Endothelial cell of umbilical vein (primary cell): Measurements from ENCODE around the gene SLC39A9. TPM values are rescaled to one million over a fixed set of nuclear protein-coding genes. Genes with fewer than 3 reads are reported as not detected.

Source experiments
- BruUV-seq: library from RNA; stranded (reverse); fragments of 400-500 nt; replicated peaks from 2 replicates; lab custom pipeline; 2021; lab: Mats Ljungman, UMichigan
- CTCF ChIA-PET: fragments of 300-600, 350-600 bp; sonication (Branson Sonifier 250); formaldehyde crosslinking; loops from one replicate; lab custom pipeline; 2021; ENCODE audit warnings: antibody characterized with exemption, inconsistent platforms; lab: Charles Lee
- POLR2A ChIA-PET: fragments of 300-600, 350-600 bp; sonication (Branson Sonifier 250); formaldehyde crosslinking; loops from one replicate; lab custom pipeline; 2021; ENCODE audit warnings: antibody characterized with exemption, inconsistent platforms; lab: Charles Lee
- DNase-seq: peaks from one replicate; pipeline ENCODE4 v3.0.0-alpha.2; 2011; ENCODE audit warnings: low read depth, low spot score
- FAIRE-seq: peaks from 2 replicates; lab custom pipeline; 2011; peaks lifted over from hg19 to GRCh38; lab: Jason Lieb, UNC
- H2AFZ ChIP-seq: 2 replicates; pipeline ENCODE4 v1.6.0; 2012; ENCODE audit warnings: low read depth, low read length, control low read depth, inconsistent platforms
- H3K27ac ChIP-seq: 2 replicates; pipeline ENCODE4 v1.5.1; 2011; ENCODE audit warnings: low read depth, mild to moderate bottlenecking, control low read depth, low read length, moderate library complexity; ENCODE audit not compliant: insufficient read depth
- H3K27me3 ChIP-seq, 2 experiments: 2 replicates each; pipeline versions ENCODE4 v1.6.0 to v1.6.1; 2011; ENCODE audit warnings: low read length in 2 of 2, mixed read lengths in 1 of 2; ENCODE audit not compliant: control insufficient read depth in 2 of 2, insufficient read depth in 2 of 2
- H3K36me3 ChIP-seq, 2 experiments: 2 replicates in 1 of 2; 3 replicates in 1 of 2; pipeline ENCODE4 v1.5.1; 2011; ENCODE audit warnings: low read length in 2 of 2, mild to moderate bottlenecking in 1 of 2, moderate library complexity in 1 of 2; ENCODE audit not compliant: control insufficient read depth in 2 of 2, insufficient read depth in 2 of 2; ENCODE audit errors: extremely low read depth in 1 of 2
- H3K4me1 ChIP-seq: 3 replicates; pipeline ENCODE4 v1.5.1; 2011; ENCODE audit warnings: mild to moderate bottlenecking, low read length; ENCODE audit not compliant: control insufficient read depth, insufficient read depth; ENCODE audit errors: extremely low read depth
- H3K4me2 ChIP-seq: 2 replicates; pipeline ENCODE4 v1.6.1; 2011; ENCODE audit warnings: low read length, control low read depth, mixed read lengths; ENCODE audit not compliant: insufficient read depth
- H3K4me3 ChIP-seq, 3 experiments: fragments of 200-600 bp in 1 of 3; sonication (generic), shearing (Covaris generic) in 1 of 3; replicated peaks in 1 of 3; 2 replicates each; pipeline ENCODE4 v1.5.1; 2011 to 2016; ENCODE audit warnings: control low read depth in 3 of 3, low read length in 3 of 3, mild to moderate bottlenecking in 2 of 3, inconsistent platforms in 1 of 3, low read depth in 1 of 3, moderate library complexity in 1 of 3; ENCODE audit not compliant: insufficient read depth in 1 of 3
- H3K79me2 ChIP-seq: 2 replicates; pipeline ENCODE4 v1.6.0; 2012; ENCODE audit warnings: low read length, inconsistent platforms; ENCODE audit not compliant: control insufficient read depth, insufficient read depth
- H3K9ac ChIP-seq: replicated peaks from 2 replicates; pipeline ENCODE3; 2011; ENCODE audit warnings: low read length, control low read depth; ENCODE audit not compliant: insufficient read depth; ENCODE audit errors: extremely low read depth
- H3K9me1 ChIP-seq: replicated peaks from 3 replicates; pipeline ENCODE4 v1.6.0; 2011; ENCODE audit warnings: mild to moderate bottlenecking, low read length; ENCODE audit not compliant: control insufficient read depth, insufficient read depth; ENCODE audit errors: extremely low read depth
- H3K9me3 ChIP-seq: replicated peaks from 2 replicates; pipeline ENCODE4 v1.5.1; 2012; ENCODE audit warnings: low read length, inconsistent platforms; ENCODE audit not compliant: control insufficient read depth, insufficient read depth
- H4K20me1 ChIP-seq: replicated peaks from 2 replicates; pipeline ENCODE3; 2011; ENCODE audit warnings: mild to moderate bottlenecking, low read length; ENCODE audit not compliant: control insufficient read depth, insufficient read depth; ENCODE audit errors: extremely low read depth
- CTCF ChIP-seq, 2 donors: IDR thresholded peaks; 1 replicate in 1 of 2; 2 replicates in 1 of 2; pipeline ENCODE4 v1.5.1; 2011; ENCODE audit warnings: low read length in 2 of 2, mild to moderate bottlenecking in 2 of 2, moderate library complexity in 2 of 2, control low read depth in 1 of 2, inconsistent platforms in 1 of 2, low read depth in 1 of 2; ENCODE audit not compliant: insufficient read depth in 1 of 2; ENCODE audit errors: extremely low read depth in 1 of 2
- EZH2 ChIP-seq: IDR thresholded peaks from 2 replicates; pipeline ENCODE4 v1.6.1; 2012; ENCODE audit warnings: borderline replicate concordance, low read depth, mild to moderate bottlenecking, moderate library complexity, low read length, inconsistent platforms; ENCODE audit not compliant: severe bottlenecking
- FOS ChIP-seq: IDR thresholded peaks from 2 replicates; pipeline ENCODE4 v1.6.1; 2011; ENCODE audit warnings: mild to moderate bottlenecking, low read length, moderate library complexity, borderline replicate concordance; ENCODE audit not compliant: insufficient read depth
- GATA2 ChIP-seq: IDR thresholded peaks from 2 replicates; pipeline ENCODE4 v1.7.0; 2011; ENCODE audit warnings: low read depth, mild to moderate bottlenecking, moderate library complexity, mixed read lengths, low read length; ENCODE audit not compliant: insufficient read length, insufficient read depth
- JUN ChIP-seq: IDR thresholded peaks from 2 replicates; pipeline ENCODE4 v1.6.1; 2011; ENCODE audit warnings: borderline replicate concordance, low read depth; ENCODE audit not compliant: insufficient read length, insufficient read depth
- MAX ChIP-seq: IDR thresholded peaks from 2 replicates; pipeline ENCODE4 v1.6.1; 2011; ENCODE audit not compliant: insufficient read depth, insufficient read length
- MYC ChIP-seq: IDR thresholded peaks from one replicate; pipeline ENCODE4 v1.6.1; 2011; ENCODE audit warnings: mild to moderate bottlenecking, low read depth, low read length
- POLR2A ChIP-seq: IDR thresholded peaks from 2 replicates; pipeline ENCODE4 v1.6.1; 2012; ENCODE audit warnings: low read depth, mild to moderate bottlenecking, control low read depth, low read length
- POLR2AphosphoS5 ChIP-seq: IDR thresholded peaks from 2 replicates; pipeline ENCODE4 v1.6.1; 2012; ENCODE audit warnings: low read depth, mild to moderate bottlenecking, control low read depth, low read length, moderate library complexity; ENCODE audit not compliant: insufficient read depth
- dilution Hi-C: fragments of 300-500 bp; cut with MboI; formaldehyde crosslinking; loops from one replicate; pipeline ENCODE4 v1.15.0; 2019; ENCODE audit warnings: low sequenced_read_pairs; ENCODE audit not compliant: extremely low pct_ligation_motif_present
- intact Hi-C: fragments of 100-400 bp; cut with micrococcal nuclease; formaldehyde crosslinking; loops from one replicate; pipeline ENCODE4 v1.10.0; 2022
- polyA plus RNA-seq, 4 experiments: library from polyadenylated mRNA; depleted of rRNA in 3 of 4; stranded (reverse) in 3 of 4; unstranded in 1 of 4; fragments of >200 nt; gene quantifications; 2 replicates each; pipeline versions ENCODE4 v1.2.1 to v1.2.3, GENCODE V29; 2011 to 2012; ENCODE audit warnings: missing spikeins in 1 of 4
- total RNA-seq: library from RNA; stranded (reverse); gene quantifications from 2 replicates; pipeline ENCODE4 v1.2.3, GENCODE V29; 2021

Gene SLC39A9
- total and polyA plus RNA-seq, 2 donors (not counting 3 experiments of a cell fraction or from before 2014, with no cell fraction given), result 39.8 to 55.2 TPM

- Histone ChIP-seq H4K20me1 (no peaks in the 10 kb centered on the region), H3K27ac (no peak overlapping the region), H2AFZ (no peak overlapping the region), H3K36me3 (no peaks in the 10 kb centered on the region), H3K9me1 (no peaks in the 10 kb centered on the region), H3K79me2 (no peaks in the 10 kb centered on the region), H3K4me2 (no peak overlapping the region), H3K9ac (no peak overlapping the region), H3K9me3 (no peaks in the 10 kb centered on the region), H3K27me3 (peaks cover 3 to 6% of the 10 kb centered on the region in 2 experiments), H3K4me3 (no peak overlapping the region), H3K4me1 (no peaks in the 10 kb centered on the region)
- BruUV-seq, result no TSS peak
- no peak for TF ChIP-seq POLR2A
- TF ChIP-seq JUN, result no peak
- TF ChIP-seq EZH2, result no peak
- no peak for TF ChIP-seq MYC
- TF ChIP-seq FOS, result no peak
- no peak for TF ChIP-seq MAX
- no peak for TF ChIP-seq POLR2AphosphoS5
- ChIA-PET POLR2A (no interaction called here), CTCF (interaction anchor here (1.2 to 1.8 kb wide), 3 partner anchors 25 to 41 kb away, joined by 3 to 6 read pairs (median 4); no protein-coding TSS in a partner anchor)
- intact Hi-C loops, result no loop called here
- dilution Hi-C loops, result no loop called here
- DNase-seq, result no peak
- FAIRE-seq, result no peak
Observed at GRCh38 chr14:69500096-69500495, 101.6 kb downstream of the SLC39A9 start.

- dilution Hi-C loops (no loop called here), intact Hi-C loops (no loop called here)
- Histone ChIP-seq H3K9me1 (no peaks in the 10 kb centered on the region), H3K27ac (no peak overlapping the region), H3K9ac (no peak overlapping the region), H3K9me3 (no peaks in the 10 kb centered on the region), H3K36me3 (no peaks in the 10 kb centered on the region), H3K79me2 (no peaks in the 10 kb centered on the region), H3K27me3 (peaks cover 3 to 5% of the 10 kb centered on the region in 2 experiments), H3K4me1 (no peaks in the 10 kb centered on the region), H2AFZ (no peak overlapping the region), H3K4me3 (no peak overlapping the region), H3K4me2 (no peak overlapping the region), H4K20me1 (no peaks in the 10 kb centered on the region)
- FAIRE-seq (no peak), DNase-seq (no peak)
- TF ChIP-seq POLR2AphosphoS5, result no peak
- TF ChIP-seq EZH2, result no peak
- no peak for TF ChIP-seq MYC
- no peak for TF ChIP-seq JUN
- no peak for TF ChIP-seq MAX
- TF ChIP-seq GATA2, result no peak
- TF ChIP-seq CTCF (IDR thresholded peaks at IDR 0.05; ENCODE audit: extremely low read depth in 1 of 2, insufficient read depth in 1 of 2, low read depth in 1 of 2, low read length in 2 of 2), result no peak
- TF ChIP-seq POLR2A, result no peak
- TF ChIP-seq FOS, result no peak
- POLR2A ChIA-PET, result no interaction called here
- CTCF ChIA-PET, result interaction anchor here (1.8 kb wide), 1 partner anchor 35 kb away, joined by 6 read pairs; no protein-coding TSS in a partner anchor
- BruUV-seq, result no TSS peak
Observed at GRCh38 chr14:69500736-69501135, 102.2 kb downstream of the SLC39A9 start.
